GM18499 (cell line): Measurements from ENCODE around the gene ARAP2.

Experiments used
- ATAC-seq: cut with Tn5 transposase; IDR thresholded peaks from one replicate; pipeline ENCODE4 v1.9.1; 2021; ENCODE audit warnings: moderate number of reproducible peaks; ENCODE audit not compliant: insufficient read depth, unreplicated experiment

ARAP2 gene

DNA sequence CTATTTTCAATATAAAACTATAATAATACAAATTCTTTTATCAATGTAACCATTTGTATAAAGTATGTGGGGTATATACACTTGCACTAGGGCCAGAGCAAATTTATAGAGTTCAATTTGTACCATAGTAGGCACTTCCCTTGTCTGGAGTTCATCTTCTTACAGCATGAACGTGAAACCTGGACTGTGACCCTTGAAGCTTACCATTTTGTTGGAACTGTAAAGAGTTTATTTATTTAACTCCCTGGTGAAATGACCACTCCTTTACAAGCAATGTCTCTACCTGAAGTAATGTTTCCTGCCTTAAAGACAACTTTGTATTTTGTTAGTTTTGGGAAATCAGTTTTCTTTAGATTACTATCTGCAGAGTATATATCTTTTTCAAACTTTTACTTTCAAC is 188.2 kb downstream of the ARAP2 start:
- no peak for ATAC-seq

DNA sequence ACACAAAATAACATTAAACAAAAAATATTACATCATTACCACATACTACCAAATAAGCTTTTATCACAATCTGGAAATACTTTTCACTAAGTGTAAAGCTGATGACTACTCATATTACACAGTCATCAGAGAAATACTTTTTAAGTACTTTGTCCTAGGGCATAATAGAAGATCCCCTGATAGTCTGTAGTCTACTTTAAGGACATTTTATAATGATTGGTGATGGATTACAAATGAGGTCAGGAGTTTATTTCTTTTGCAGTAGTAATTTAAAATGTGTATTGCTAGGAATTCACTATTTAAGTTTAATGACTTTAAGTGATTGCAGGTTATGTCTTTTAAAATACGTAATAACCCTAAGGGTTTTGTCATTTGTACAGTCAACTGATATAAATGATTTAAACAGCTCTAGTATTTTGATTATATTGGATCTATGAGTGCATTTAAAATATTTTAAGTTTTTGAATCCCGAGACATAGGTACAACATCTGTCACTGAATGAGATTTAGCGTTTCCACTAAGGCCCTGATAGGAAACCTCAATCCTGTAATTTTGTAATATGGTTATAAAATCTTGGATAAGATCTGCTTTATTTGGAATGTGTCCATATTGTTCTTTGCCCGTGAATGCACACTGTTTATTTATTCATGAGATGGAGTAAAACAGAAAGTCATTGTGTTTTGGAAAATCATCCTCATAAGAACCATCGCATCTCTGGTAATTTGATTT is 189.5 kb downstream of the ARAP2 start:
- no peak for ATAC-seq

DNA sequence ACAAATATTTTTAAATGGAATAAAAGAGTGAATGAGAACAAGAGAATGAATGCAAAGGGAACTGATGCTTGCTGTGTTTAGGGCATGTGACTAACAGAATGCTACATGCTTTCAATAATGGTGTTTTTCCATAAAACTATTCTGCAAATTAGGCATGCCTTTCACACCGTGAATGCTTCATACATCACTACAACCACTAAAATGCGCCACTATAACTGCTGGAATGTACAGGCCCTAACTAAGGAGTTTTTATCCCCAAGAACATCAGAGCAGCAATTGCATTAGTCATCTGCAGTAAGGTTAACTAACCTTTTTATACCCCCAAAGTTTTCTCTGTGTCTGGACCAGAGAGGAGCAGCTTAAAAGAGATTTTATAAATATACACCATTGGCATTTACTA is 190.4 kb downstream of the ARAP2 start:
- no peak for ATAC-seq

DNA sequence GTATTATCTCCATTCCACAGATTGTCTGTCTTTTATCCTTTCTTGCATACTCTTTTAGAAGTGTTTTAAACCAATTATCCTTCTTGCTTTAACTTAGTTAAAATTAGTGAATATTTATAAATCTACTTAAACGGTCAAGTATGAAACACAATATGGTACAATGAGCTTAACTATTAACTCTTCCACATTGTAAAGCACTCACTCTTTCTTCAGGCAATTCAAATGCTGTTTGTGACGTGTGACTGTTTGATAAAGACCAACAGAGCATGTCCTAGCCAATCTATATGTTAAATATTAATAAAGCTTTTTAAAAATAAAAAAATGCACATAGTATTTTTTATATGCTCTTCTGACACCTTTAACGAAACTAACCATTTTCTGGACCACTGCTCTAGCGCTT is 192.7 kb downstream of the ARAP2 start:
- ATAC-seq: no peak

DNA sequence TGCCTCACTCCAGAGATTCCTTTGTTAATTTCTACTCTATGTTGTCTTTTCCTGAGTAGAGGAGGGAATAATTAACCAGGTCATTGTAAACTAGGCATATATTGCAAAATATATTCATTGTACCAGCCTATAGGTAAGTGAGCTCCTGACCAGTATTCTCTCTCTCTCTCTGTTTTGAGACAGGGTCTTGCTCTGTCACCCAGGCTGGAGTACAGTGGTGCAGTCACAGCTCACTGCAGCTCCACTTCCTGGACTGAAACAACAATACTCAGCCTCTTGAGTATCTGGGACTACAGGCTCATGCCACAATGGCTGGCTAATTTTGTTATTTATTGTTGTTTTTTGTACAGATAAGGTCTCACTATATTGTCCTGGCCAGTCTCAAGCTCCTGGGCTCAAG is 198.3 kb downstream of the ARAP2 start:
- no peak for ATAC-seq

DNA sequence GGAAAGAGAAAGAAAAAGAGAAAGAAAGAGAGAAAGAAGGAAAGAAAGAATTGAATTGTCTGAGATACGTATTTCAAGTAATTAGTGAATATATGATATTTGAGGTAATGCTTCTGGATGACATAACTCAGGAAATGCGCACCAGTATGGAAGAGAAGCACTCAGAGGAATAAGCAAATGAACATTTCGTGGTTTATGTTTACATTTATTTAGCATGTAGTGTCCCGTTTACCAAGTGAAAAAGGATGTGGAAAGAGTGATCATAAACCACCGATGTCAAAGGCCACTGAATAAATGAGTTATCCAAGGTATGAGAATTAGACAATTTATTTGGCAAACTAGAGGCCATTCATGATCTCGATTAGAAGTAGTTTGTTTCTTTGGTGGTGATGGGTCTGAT is 200.4 kb downstream of the ARAP2 start:
- ATAC-seq: no peak

DNA sequence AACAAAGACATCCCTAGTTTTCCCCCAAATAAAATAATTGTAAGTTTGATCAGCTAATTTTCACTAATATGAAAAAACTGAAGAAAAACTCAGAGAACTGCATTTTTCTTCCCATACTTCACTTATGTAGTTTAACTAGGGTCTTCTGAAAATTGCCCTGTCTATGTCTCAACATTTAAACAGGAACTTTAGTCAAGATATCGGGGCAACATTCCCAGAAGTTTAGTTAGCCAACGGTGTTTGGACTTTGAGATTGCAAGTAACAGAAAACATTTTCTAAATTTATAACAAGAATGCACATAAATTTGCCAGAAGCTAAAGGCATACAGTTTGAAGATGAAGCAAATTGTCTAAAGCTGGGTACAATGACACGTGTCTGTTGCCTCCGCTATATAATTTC is 201.1 kb downstream of the ARAP2 start:
- no peak for ATAC-seq

DNA sequence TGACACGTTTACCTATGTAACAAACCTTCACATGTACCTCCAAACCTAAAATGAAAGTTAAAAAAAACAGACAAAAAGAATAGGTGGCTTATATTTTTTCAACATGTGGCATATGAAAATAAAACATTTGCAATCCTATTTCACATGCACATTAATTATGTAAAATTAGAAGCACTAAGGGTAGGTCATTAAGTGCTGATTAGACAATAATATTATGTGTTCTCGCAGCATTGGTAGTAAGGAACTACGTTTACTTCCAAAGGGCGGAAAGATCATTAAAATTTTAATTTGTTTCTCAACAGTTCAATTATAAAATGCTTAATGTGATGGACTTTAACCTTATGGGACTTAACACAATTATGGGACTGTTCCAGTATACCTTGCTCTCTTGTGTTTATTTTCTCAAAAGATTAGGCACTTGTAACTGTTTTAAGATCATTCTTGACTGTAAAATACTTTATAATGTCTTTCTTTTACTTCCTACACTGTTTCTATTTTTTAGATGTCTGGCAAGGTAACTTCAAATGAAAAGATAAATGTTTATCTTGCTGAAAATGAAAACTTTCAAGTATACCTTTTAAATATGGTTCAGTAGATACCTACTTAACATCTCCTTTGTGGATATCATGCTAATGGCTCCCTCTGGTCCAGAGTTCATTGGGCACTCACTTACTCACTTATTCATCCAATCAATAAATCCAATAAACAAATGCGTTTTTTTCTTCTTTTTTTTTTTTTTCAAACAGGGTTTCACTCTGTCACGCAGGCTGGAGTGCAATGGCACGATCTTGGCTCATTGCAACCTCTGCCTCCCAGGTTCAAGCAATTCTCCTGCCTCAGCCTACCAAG is 202.0 kb downstream of the ARAP2 start:
- ATAC-seq: no peak

DNA sequence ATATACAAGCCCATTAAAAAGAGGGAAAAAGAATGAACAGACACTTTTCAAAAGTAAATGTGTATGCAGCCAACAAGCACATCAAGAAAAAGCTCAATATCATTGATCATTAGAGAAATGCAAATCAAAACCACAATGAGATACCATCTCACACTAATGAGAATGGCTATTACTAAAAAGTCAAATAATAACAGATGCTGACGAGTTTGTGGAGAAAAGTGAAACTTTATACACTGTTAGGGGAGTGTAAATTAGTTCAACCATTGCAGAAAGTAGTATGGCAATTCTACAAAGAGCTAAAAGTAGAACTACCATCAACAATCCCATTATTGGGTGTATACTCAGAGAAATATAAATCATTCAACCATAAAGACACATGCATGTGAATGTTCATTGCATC is 203.0 kb downstream of the ARAP2 start:
- ATAC-seq: no peak

DNA sequence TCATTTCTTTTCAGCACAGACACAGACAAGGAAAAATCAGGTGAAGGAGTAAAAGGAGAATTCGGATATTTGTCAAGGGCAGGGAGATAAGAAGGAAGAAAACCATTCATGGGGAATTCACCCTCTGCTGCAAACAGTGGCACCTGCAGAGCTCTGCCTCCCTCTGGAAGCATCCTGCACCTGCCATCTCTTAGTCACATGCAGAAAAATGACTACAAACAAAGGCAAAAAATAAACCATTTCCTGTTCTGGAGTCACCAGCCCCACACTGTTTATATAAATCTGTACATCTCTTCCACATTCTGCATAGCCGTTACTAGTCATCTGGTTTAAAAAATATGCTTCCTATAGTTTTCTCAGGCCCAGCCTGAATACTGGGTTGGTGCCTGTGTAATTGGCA is 205.3 kb downstream of the ARAP2 start:
- ATAC-seq: no peak

DNA sequence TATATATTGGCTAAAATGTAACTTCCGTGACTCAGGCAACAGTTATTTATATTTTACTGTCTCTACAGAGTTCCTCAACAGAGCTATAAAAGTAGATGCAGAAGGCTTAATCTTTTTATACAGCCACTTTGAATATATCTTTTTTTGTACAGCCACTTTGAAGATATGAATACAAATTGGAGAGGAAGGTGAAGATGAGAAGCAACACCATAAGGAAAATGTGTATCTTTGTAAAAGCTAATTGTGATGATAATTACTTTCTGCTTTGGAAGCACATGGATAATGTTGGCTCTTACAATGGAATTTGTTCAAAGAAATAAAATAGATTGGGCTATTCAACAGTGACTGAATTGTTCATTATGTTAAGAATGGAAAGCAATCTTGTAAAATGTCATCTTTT is 205.8 kb downstream of the ARAP2 start:
- ATAC-seq: no peak

DNA sequence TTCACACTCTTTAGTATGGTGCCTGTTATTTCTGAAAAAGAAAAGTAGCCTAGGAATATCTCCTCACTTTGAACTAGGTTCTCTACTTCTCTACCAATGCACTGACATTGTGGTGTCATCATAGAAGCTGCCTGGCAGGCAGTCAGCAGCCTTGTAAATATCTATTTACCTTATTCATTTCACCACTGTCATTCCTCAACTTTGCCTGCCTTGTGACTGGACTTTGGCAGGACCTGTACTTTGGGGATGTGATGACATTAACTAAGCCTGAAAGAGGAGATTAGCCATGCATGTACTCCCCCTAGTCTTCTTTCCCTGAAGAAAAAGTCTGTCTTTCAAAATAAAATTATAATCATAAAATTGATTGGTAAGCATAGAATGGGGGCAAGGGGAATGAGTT is 207.2 kb downstream of the ARAP2 start:
- no peak for ATAC-seq

DNA sequence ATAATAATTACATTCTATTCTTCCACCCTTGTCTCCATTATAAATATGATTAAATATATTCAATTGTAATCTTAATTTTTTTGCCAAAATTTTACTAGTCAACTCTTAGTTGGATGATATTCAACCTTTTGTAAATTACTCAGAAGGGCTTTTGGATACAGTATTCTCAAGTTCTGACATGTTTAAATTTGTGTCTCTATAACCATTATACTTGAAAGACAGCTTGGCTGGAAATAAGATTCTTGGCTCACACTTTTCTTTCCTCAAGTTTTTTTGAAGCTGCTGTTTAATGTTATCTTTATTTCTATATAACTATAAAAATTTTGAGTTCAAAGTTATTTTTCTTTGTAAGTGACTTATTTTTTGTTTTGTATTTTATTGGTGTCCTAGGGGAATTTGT is 214.4 kb downstream of the ARAP2 start:
- no peak for ATAC-seq

DNA sequence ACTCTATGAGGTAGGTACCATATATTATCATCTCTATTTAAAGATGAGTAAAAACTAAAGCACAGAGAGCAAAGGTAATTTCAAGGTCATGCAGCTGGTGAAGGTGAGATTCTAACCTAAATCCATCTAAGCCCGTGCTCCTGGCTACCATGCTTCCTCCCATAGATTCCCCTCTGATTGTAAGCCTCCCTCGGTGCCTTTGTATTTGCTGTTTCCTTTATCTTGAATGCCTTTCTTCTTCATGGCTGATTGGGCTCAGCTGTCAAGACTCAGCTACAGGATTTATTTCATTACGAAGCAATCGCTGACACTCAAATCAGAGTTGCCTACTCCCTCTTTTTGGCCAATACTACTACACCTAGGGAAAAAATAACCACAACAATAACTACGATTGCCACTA is 217.1 kb downstream of the ARAP2 start:
- ATAC-seq: no peak

DNA sequence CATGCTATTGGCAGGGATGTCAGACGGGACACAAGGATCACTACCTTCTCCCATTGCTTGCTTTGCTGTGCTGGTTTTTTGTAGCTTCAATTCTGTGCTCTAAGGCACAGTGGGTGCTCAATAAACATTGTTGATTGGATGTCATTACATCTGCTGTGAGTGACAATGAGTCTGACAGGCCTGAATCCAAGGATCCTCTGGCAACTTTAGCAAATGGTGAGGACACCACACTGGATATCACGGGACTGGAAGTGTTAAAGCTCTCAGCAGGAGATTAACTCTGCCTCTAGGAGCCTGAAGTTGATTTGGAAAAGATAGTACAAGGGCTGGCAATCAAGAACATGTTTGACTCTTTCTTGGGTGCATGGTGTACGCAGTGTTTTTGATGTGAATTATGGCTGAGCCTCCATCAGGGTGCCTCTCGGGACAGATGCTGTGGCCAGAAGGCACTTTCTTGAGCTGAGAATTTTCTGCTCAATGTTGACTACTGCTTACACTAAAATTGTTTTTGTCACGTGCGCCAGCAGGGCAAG is 217.9 kb downstream of the ARAP2 start:
- no peak for ATAC-seq

DNA sequence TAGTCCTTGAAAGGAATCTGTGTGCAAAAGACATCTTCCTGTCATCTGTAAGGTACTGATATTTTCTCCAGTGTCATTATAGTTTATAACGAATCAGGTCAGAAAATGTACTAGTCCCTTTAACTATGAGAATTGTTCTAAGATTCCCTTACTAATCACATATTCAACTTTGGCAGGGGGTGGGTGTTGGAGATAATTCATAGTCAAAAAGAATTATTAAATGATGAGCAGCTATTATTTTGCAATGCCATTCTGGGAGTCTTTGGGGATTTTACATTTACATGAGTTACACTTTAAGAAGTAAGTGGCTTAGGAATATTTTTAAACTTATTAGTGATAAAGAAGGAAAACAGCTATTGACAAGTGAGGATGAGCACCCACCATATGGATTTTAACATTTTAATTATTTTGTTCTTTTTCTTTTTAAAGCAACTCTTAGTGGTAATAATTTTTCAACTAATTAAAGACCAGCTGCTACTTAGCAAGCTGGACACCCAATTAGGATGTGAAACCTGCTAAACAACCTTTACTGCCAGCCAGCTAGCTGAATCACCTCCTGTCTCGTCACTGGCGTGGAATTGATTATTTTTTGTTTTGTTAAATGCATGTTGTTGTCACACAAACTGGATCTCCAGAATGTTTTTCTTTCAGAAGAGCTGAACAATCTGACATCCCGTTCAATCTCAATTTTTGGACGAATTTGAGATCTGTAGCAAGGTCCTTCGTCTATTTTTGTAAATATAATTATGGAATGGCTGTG is 219.2 kb downstream of the ARAP2 start:
- ATAC-seq: no peak

DNA sequence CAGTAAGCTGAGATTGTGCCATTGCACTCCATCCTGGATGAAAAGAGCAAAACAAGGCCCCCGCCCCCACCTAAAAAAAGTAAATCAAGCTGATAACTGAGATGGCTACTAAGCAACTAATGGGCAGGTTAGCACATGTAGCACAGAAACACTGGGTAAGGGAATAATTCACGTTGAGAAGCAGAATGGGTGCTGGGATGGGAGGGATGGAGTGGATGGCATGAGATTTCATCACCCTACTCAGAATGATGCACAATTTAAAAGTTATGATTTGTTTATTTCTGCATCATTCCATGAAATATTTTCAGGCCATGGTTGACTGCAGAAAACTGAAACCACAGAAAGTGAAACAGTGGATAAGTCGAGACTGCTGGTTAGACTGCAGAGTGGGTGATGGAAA is 224.0 kb downstream of the ARAP2 start:
- no peak for ATAC-seq
